ENCODE data around the gene DYNLT1.
"Not testable (repeated sequence)": the region's sequence is repeated elsewhere in the genome, so short reads cannot be mapped to it uniquely, and the experiment has no call there.

Gene DYNLT1

DNA sequence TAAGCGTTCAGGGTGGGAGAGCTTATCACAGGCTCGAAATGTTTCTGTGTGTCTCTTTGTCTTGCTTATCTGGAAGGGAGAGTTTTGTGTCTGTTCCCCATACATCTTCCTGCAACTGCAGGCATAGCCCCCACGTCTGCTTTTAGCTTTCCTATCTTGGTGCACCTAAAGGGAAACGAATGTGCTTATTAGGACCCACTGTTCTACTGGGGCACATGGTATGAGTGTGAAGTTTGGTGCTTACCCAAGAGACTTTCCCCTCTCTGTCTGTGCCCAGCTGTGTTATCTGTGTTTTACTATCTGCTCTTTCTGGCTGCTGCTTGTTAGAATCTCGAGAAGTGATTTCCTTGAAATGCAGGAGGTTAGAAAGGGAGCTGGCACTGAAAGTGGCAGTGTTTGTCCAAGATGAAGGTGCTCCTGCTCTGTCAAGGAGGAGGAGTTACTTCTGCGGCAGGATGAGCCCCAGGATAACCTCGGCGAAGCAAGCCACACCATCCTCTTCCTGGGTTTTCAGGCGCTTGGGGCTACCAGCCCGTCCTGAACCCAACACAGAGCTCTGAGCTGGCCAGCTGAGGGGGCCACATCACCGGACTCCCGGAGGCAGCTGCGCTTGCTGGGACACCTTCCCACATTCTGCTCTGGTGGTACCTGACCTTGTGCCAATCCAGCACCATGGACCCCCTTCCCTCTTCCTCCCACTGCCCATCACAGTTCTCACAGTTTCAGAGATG is 23.4 kb downstream of the DYNLT1 start:
- peak; percentile 39 for DNase-seq

DNA sequence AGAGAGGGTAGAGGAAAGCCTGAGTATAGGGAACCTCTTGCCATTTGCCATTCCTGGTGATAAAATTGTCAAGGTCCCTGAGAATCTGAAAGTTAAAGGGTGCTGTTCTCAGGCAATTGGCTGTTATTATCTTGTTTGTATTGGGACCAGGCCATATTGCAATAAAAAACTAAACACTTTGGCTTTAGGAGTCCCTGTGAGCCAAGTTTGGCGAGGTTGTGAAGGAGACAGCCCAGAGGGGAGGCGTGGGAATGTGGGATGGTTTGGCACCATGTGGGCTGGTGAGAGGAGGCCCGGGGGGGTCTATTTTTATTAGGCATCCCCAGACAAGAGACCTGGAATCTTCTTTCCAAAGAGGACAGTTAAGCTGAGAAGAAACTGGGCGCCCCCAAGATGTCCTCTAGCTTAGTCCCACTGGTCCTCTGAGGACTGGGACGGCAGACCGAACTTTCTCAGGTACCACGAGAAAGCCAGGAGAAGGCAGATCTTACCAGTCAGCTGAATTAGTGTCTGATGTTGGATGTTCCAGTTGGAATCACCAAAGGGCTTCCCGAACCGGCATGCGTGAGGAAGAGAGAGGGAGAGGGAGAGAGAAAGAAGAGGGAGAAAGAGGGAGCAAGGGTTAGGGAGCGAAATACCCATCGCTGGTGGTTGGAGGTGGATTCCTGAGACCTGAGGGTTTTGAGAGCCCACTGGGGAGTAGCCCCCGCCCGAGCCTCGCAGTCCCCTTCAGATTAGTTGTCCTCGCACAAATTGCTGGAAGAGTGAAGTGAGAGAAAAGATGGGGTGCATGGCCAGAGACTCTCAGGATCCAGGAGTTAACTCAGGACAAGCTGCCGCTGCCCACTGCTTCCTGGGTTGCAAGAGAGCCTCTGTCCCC is 24.4 kb downstream of the DYNLT1 start:
- DNase-seq: peak; percentile 29

DNA sequence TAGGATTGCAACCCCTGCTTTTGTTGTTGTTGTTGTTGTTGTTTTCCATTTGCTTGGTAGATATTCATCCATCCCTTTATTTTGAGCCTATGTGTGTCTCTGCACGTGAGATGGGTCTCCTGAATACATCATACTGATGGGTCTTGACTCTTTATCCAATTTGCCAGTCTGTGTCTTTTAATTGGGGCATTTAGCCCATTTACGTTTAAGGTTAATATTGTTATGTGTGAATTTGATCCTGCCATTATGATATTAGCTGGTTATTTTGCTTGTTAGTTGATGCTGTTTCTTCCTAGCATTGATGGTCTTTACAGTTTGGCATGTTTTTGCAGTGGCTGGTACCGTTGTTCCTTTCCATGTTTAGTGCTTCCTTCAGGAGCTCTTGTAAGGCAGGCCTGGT is 26.3 kb downstream of the DYNLT1 start:
- DNase-seq: not testable (repeated sequence)

DNA sequence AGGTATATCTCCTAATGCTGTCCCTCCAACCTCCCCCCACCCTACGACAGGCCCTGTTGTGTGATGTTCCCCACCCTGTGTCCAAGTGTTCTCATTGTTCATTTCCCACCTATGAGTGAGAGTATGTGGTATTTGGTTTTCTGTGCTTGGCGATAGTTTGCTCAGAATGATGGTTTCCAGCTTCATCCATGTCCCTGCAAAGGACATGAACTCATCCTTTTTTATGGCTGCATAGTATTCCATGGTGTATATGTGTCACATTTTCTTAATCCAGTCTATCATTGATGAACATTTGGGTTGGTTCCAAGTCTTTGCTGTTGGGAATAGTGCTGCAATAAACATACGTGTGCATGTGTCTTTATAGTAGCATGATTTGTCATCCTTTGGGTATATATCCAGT is 29.9 kb downstream of the DYNLT1 start:
- not testable (repeated sequence) for DNase-seq

DNA sequence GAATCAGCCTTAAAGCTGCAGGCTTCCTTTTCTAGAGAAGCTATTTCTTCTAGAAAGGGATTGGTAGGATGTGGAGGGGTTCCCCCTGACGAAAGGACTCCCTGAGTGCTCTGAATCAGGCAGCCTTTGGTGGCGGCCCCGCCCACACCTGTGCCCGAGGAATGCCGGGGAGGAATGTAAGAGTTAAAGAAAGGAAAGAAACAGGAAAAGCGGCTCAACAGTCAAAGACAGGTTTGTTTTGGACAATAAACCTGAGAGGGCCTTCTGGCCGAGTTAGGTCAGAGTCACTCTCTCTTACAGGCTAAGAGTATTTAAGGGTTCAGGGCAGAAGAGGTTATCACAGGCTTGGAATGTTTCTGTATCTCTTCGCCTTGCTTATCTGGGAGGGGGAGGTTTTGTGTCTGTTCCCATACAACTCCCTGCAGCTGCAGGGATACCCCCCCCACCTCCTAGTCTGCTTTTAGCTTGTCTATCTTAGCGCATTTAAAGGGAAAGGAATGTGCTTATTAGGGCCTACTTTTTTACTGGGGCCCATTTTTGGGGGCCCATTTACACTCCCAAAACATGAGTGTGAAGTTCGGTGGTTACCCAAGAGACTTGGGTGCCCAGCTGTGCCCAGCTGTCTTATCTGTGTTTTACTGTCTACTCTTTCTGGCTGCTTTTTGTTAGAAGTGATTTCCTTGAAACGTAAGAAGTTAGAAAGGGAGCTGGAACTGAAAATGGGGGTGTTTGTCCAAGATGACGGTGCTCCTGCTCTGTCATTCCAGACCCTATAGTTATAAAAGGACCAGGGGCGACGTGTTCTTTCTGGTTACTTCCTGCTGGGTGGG is 32.8 kb downstream of the DYNLT1 start:
- DNase-seq: peak; percentile 20

DNA sequence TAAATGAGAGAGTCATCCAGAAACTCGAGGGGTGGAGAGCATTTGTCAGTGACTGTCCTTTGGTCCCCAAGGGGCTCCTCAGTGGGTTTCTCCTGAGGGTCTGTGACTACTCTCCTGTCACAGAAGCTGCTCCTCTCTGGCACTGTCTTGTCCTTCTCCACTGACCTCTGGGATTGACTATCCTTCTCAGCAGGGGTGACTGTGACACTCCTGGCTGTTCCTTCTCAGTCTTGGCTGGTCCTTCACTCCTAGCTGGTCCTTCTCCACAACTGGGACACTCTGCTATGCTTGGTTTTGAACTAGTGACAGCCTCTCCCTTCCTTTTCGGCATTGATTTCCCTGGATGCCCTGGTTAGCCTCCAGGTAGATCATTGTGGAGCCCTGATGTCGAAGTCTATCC is 33.5 kb downstream of the DYNLT1 start:
- peak; percentile 36 for DNase-seq

DNA sequence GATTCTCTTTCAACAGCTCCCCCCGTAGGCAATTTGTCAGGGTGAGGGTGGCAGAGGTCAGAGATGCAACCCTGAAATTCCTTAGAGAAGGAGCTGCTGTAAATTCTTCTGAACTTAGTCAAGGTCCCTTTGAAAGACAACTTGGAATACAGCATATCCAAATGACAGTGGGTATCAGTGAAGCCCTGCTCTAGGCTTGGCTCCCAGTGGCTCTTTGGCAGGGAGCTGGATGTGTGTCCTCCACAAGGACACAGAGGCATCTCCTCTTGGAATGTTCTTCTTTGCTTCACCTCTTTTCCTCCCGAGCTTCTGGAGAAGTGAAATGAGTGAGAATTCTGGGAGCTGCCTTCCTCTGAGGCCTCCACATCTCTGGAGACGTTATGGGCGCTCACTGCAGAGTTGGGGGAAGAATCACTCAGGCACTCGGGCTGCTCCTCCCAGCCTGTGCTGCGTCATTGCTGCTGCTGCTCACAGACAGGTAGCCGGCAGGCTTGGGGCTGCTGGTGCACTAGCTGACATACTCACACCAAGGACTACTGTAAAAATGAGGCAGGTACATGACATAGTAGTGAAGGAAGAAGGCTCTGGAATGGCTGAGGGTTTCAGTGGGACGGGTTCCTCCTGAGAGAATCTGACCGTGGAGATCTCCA is 34.1 kb downstream of the DYNLT1 start:
- DNase-seq: peak; percentile 34

DNA sequence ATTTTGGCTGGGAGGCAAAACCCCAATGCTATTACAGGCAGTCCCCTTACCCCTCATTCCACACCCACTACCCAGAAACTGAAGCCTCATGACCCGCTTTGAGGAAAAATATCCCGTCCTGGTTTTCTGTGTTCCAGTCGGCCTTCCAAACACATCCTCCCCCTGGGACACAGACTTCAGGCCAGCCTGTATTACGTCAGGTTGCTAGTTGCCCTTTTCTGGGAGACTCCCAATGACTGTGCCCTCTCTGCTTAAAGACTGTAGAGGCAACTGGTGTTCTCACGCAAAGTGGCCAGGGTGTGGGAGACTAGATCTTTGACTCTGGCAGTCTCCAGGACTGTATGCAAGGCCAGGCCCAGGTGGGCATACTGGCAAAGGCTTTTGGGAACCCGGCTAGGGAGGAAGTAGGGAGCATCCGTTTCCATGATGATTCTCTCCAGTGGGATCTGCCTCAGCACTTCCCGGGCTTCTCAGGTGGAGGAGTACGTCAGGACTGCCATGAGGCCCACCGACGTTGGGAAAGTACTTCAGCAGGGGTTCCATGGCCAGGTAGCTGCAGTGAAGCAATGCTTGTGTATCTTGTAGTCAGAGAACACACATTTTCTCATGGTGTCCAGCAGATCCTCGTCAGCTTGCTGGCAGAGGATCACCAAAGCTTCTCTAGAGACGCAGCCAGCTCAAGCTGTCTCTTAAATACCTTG is 34.9 kb downstream of the DYNLT1 start:
- peak; percentile 39 for DNase-seq

DNA sequence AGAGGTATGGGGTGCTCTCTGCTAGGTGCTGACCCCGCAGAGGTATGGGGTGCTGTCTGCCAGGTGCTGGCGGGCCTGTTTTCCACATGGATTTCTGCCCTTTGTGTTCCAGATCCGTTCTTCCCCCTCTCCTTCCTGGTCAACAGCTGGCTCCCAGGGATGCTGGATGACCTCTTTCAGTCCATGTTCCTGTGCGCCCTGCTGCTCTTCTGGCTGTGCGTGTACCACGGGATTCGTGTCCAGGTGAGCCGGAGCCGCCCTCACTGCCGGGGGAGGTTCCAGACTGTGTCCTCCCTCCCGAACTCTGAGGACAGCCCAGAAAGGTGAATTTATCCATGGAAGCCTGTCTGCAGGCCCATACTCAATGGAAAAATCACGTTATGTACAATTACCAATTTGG is 36.3 kb downstream of the DYNLT1 start:
- no peak for DNase-seq

DNA sequence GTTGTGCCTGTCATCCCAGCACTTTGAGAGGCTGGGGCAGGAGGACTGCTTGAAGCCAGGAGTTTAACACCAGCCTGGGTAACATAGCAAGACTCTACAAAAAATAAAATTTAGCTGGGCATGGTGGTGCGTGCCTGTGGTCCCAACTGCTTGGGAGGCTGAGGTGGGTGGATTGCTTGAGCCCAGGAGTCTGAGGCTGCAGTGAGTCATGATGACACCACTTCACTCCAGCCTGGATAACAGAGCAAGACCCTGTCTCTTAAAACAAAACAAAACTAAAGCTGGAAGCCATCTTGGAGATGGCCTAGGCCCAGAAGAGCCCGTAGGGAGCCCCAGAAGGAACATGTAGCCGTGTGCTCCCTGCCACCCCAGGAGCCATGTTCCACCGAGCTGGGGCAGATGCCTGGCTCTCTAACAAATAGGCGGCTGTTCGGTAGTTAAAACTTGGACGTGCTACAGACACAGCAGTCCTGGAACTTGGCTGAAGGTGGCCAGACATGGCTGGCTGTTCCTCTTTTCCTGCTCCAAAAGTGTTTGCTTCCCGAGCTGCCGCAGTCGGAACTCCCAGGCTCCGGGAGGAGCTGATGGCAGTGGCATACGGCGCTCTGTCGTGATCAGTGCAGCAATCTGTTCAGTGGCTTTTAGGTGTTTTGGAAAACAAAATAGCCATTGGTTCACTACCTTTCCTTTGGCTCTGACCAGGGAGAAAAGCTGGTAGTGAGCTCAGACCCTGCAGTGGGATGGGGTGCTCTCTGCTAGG is 37.0 kb downstream of the DYNLT1 start:
- DNase-seq: peak; percentile 40

DNA sequence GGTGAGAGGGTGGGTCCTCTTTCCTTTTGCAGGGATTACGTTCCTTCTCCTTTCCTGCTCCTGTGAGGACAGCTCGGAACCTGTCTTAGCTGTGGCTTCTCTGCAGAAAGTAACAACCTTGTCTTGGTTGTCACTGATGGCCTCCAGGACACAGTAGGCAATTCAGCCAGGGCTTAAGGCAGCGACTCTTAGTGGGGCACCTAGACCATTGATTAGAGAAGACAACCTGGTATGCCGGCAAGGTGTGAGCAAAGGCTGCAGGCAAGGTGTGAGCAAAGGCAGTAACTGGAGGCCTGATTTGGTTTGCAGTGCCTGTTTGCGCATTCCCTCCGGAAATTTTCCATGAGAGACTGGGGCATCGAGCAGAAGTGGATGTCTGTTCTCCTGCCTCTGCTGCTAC is 37.6 kb downstream of the DYNLT1 start:
- DNase-seq: peak; percentile 34

DNA sequence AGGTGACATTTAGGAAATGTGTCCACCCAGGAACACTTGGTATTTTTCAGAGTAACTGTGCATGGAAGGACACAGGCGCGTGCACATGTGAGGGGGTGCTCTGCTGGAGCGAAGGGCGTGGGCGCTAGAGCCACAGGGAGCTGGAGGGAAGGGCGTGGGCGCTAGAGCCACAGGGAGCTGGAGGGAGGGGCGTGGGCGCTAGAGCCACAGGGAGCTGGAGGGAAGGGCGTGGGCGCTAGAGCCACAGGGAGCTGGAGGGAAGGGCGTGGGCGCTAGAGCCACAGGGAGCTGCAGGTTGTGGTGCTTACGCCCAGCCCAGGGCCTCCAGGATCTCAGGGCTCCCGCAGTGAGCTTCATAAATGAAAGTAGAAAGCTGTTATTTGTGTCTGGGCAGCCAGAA is 38.5 kb downstream of the DYNLT1 start:
- DNase-seq: peak; percentile 22

DNA sequence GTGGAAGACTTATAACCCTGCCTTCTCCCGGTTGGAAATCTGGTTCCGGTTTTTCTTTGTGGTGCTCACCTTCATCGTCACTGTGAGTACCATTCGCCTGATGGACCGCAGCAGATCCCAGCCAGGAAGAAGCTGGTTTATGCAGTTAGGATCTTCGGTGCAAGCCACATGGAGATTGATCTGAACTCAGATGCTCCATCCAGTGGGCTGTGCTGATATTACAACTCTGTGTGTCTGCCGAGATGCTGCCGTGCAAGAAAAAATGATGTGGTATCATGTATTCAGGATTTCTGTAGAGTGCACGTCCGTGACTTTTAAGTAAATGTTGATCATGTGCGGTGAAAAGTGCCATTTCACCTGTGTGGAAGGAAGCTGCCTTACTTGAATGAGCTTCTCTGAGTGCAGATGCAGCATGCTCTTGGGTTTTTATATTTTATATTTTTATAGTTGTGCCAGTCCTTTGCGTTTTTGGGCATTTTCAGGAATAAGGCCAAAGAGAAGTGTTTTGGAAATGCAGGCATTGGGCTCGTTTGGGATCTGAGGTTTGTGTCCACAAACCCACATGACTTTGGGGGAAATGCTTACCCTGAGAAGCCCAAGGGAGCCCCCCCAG is 39.2 kb downstream of the DYNLT1 start:
- DNase-seq: peak; percentile 66

DNA sequence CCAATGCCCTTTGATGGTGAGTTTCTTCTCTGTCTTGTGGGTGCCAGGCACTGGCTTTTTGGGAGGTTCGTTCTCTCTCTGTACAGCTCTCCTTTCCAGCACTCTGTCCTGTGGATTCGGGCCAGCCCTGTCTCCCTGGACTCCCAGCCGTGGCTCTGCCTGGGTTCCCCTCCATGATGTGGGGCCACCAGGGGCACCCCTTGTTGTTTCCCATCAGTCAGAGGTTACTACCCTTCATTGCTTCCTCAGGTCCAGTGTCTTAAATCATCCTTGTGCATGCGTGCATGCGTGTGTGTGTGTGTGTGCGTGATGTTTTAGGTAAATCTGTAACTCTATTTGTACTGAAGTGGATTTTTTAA is 40.5 kb downstream of the DYNLT1 start:
- no peak for DNase-seq

DNA sequence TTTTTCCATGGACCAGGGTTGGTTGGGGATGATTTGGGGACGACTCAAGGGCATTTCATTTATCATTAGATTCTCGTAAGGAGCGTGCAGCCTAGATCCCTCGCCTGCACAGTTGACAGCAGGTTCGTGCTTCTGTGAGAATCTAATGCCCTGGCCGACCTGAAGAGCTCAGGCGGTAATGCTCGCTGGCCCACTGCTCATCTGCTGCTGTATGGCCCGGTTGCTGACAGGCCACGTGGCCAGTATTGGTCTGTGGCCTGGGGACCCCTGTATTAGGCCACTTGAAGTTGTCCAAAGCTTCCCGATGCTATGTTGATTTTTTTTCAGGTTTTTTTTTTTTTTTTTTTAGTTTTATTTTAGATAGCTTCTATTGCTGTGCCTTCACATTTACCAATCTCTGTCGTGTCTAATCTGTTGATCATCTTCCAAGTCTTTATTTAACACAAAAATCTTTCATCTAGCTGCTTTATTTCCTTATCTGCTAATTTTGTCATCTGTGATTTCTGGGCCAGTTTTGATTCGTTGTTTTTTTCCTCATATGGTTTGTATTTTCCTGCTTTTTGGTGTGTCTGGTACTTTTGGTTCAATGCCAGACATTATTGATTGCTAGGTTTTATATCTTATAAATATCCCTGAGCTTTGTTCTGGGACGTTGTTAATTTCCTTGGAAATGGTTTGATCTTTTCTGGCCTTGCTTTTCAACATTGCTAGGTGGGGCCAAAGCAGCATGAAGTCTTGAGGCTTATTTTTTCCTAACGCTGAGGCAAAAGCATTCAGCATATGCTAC is 41.1 kb downstream of the DYNLT1 start:
- DNase-seq: no peak

DNA sequence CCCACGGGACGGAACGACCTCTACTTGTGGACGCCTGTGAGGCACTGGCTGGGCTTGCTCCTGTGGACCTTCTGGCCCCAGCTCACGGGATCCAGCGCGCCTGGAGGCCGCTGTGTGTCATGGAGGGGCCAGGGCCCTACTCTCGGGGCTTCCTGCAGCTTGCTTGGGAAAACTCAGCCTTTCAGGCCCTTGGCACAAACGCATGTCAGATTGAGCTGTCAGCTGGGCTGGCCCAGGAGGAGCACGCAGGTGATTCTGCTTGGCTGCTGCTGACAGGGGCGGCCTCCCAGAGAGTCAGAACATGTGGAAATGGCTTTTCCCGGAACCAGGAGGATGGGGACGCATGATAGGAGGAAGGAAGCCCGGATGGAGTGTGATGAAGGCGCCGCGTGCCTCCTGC is 44.9 kb downstream of the DYNLT1 start:
- no peak for DNase-seq

DNA sequence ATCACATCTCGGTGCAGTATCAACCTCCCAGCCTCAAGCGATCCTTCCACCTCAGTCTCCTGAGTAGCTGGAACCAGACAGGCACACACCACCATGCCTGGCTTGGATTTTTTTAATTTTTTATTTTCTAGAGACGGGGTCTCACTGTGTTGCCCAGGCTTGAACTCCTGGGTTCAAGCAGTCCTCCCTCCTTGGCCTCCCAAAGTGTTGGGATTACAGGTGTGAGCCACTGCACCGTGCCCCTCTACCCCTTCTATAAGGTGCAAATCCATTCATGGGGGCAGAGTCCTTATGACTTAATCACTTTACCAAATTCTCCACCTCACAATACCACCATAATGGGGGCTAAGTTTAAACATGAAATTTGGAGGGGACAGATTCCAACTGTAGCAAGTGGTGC is 47.0 kb downstream of the DYNLT1 start:
- no peak for DNase-seq

DNA sequence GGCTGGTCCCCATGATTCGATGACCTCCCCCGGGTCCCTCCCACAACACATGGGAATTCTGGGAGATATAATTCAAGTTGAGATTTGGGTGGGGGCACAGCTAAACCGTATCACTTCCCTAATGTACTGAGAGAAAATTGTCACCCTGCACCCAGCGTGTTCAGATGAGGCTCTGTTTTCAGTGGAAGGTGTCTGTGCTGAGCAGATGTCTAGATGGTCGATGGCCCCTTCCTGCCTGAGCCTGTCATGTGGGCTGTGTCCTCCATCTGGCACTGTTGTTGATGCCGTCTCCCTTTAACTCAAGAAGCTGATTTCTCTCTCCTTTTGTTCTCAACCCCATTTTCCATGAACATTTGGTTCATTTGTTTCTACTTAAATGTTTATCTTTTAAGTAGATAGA is 47.7 kb downstream of the DYNLT1 start:
- no peak for DNase-seq

DNA sequence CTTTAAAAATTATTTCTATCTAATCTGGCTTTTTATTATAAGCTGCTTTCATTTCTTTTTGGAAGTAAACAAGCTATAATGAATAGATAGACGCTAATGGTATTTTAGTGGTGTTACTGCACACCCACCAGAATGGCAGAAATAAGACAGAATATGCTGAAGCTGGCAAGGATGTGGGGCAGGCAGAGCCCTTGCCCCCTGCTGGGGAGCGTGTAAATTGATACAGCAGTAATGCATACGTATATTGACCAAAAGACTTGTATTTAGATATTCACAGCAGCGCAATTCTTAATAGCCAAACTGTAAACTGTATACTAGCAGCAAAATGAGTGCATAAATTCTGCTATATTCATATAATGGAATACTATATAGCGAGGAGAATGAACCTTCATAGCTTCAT is 49.3 kb downstream of the DYNLT1 start:
- no peak for DNase-seq

DNA sequence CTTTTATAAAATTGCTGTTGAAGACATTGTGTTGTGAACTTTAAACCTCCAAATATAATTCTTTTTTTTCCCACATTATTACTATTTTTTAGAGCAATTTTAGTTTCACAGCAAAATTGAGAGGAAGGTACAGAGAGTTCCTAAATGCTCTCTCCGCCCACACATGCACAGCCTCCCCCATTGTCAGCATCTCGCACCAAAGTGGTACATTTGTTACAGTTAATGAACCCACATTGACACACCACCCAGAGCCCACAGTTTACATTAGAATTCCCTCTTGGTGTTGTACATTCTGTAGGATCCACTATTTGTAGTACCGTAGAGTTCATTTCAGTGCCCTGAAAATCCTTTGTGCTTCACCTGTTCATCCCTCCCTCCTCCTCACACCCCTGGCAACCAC is 50.9 kb downstream of the DYNLT1 start:
- DNase-seq: no peak
